Liver (tissue), 9 donors: ENCODE data around the gene TMEM178B. TPM values are rescaled to one million over a fixed set of nuclear protein-coding genes. Genes with fewer than 3 reads are reported as not detected.

Source experiments
- DNase-seq: peaks from one replicate; pipeline ENCODE4 v3.0.0-alpha.2; 2017; ENCODE audit warnings: low spot score
- H3K27ac ChIP-seq, 2 donors: one replicate each; pipeline ENCODE4 v1.7.0; 2013; ENCODE audit warnings: inconsistent platforms in 2 of 2, low read length in 2 of 2, control low read depth in 1 of 2, low read depth in 1 of 2, mild to moderate bottlenecking in 1 of 2
- H3K27me3 ChIP-seq, 4 donors: one replicate each; pipeline versions ENCODE4 v1.6.1 to v1.7.0; 2013; ENCODE audit warnings: low read length in 3 of 4, inconsistent platforms in 1 of 4, mild to moderate bottlenecking in 1 of 4, moderate library complexity in 1 of 4; ENCODE audit not compliant: control insufficient read depth in 4 of 4, insufficient read depth in 4 of 4
- H3K36me3 ChIP-seq, 4 donors: one replicate each; pipeline versions ENCODE4 v1.6.1 to v1.7.0; 2013; ENCODE audit warnings: low read length in 3 of 4, mild to moderate bottlenecking in 3 of 4, low read depth in 1 of 4, moderate library complexity in 1 of 4; ENCODE audit not compliant: control insufficient read depth in 4 of 4, insufficient read depth in 3 of 4
- H3K4me1 ChIP-seq, 4 donors: one replicate each; pipeline versions ENCODE4 v1.6.1 to v1.7.0; 2013; ENCODE audit warnings: low read length in 3 of 4, mild to moderate bottlenecking in 3 of 4, moderate library complexity in 1 of 4; ENCODE audit not compliant: control insufficient read depth in 4 of 4, insufficient read depth in 4 of 4
- H3K4me3 ChIP-seq, 3 donors: one replicate each; pipeline versions ENCODE4 v1.6.1 to v1.7.0; 2013; ENCODE audit warnings: low read length in 3 of 3, control low read depth in 1 of 3, low read depth in 1 of 3, mild to moderate bottlenecking in 1 of 3
- H3K9ac ChIP-seq, 2 donors: one replicate each; pipeline ENCODE4 v1.7.0; 2013; ENCODE audit warnings: low read length in 2 of 2, mild to moderate bottlenecking in 2 of 2, moderate library complexity in 2 of 2, control low read depth in 1 of 2, low read depth in 1 of 2
- H3K9me3 ChIP-seq, 4 donors: one replicate each; pipeline versions ENCODE4 v1.6.1 to v1.7.0; 2013; ENCODE audit warnings: low read length in 3 of 4; ENCODE audit not compliant: control insufficient read depth in 4 of 4
- ATF3 ChIP-seq: IDR thresholded peaks from 2 replicates; pipeline ENCODE4 v1.6.1; 2016; ENCODE audit warnings: antibody characterized with exemption
- CTCF ChIP-seq: fragments of 150-350 bp; IDR thresholded peaks from 2 replicates; pipeline ENCODE4 v1.5.1; 2017; ENCODE audit warnings: improper control_type of control experiment, low read depth, low read length; ENCODE audit not compliant: missing input control
- FOXA1 ChIP-seq: IDR thresholded peaks from 2 replicates; pipeline ENCODE4 v1.6.1; 2016; ENCODE audit warnings: antibody characterized with exemption
- FOXA2 ChIP-seq: IDR thresholded peaks from 2 replicates; pipeline ENCODE4 v1.6.1; 2016; ENCODE audit warnings: antibody characterized with exemption
- GABPA ChIP-seq, 2 donors: IDR thresholded peaks in 1 of 2; conservative IDR thresholded peaks in 1 of 2; 2 replicates each; pipeline ENCODE4 v1.6.1; 2016; ENCODE audit warnings: antibody characterized with exemption in 2 of 2, mild to moderate bottlenecking in 1 of 2, moderate library complexity in 1 of 2
- HNF4A ChIP-seq, 2 donors: conservative IDR thresholded peaks; 2 replicates each; pipeline ENCODE4 v1.6.1; 2016; ENCODE audit warnings: antibody characterized with exemption in 2 of 2, mild to moderate bottlenecking in 2 of 2
- HNF4G ChIP-seq: IDR thresholded peaks from 2 replicates; pipeline ENCODE4 v1.6.1; 2016; ENCODE audit warnings: antibody characterized with exemption
- JUND ChIP-seq, 2 donors: IDR thresholded peaks; 2 replicates each; pipeline ENCODE4 v1.6.1; 2016; ENCODE audit warnings: antibody characterized with exemption in 2 of 2
- NR2F2 ChIP-seq: IDR thresholded peaks from 2 replicates; pipeline ENCODE4 v1.6.1; 2016; ENCODE audit warnings: antibody characterized with exemption
- RAD21 ChIP-seq, 2 donors: IDR thresholded peaks; 2 replicates each; pipeline ENCODE4 v1.6.1; 2016; ENCODE audit warnings: antibody characterized with exemption in 2 of 2, mild to moderate bottlenecking in 2 of 2
- RXRA ChIP-seq, 2 donors: IDR thresholded peaks; 2 replicates each; pipeline ENCODE4 v1.6.1; 2017 to 2018; ENCODE audit warnings: antibody characterized with exemption in 2 of 2, mild to moderate bottlenecking in 1 of 2
- SP1 ChIP-seq: IDR thresholded peaks from 2 replicates; pipeline ENCODE4 v1.6.1; 2018; ENCODE audit warnings: antibody characterized with exemption, mild to moderate bottlenecking
- TAF1 ChIP-seq: conservative IDR thresholded peaks from 2 replicates; pipeline ENCODE4 v1.6.1; 2016; ENCODE audit warnings: antibody characterized with exemption, mild to moderate bottlenecking
- YY1 ChIP-seq: IDR thresholded peaks from 2 replicates; pipeline ENCODE4 v1.6.1; 2016; ENCODE audit warnings: antibody characterized with exemption, mild to moderate bottlenecking
- WGBS: extraction: QIAGEN DNeasy Blood & Tissue Kit; methylation state at CpG from one replicate; pipeline ENCODE4 v1.1.7; 2013; 5-methylcytosine and 5-hydroxymethylcytosine counted together
- polyA plus RNA-seq, 2 donors: library from polyadenylated mRNA; stranded (reverse) in 1 of 2; unstranded in 1 of 2; fragments of 200-250 nt in 1 of 2; fragments of >200 nt in 1 of 2; fragmentation: Nextera tagmentation in 1 of 2; extraction: Ambion mirVana in 1 of 2; gene quantifications; one replicate each; pipeline versions ENCODE4 v1.2.1 to v1.2.3, GENCODE V29; 2013 to 2015
- total RNA-seq, 2 donors: library from RNA; depleted of rRNA; stranded (reverse); fragments of >200 nt; gene quantifications; one replicate each; pipeline ENCODE4 v1.2.3, GENCODE V29; 2014
- TF ChIP-seq, protein P1 (sequence below): IDR thresholded peaks from 2 replicates; pipeline ENCODE4 v1.6.1; 2016; ENCODE audit warnings: antibody characterized with exemption
- TF ChIP-seq, protein P2 (sequence below): IDR thresholded peaks from 2 replicates; pipeline ENCODE4 v1.6.1; 2016; ENCODE audit warnings: antibody characterized with exemption, mild to moderate bottlenecking
- TF ChIP-seq, protein P3 (sequence below): IDR thresholded peaks from 2 replicates; pipeline ENCODE4 v1.6.1; 2016; ENCODE audit warnings: antibody characterized with exemption
- donor health status: healthy.
- donor health status: healthy.
- donor health status: healthy.
- donor health status: healthy.
- donor health status: healthy.

Gene TMEM178B
- total and polyA plus RNA-seq, 4 donors: under 0.01 to 0.02 (median under 0.01) TPM; not detected in 1

DNA sequence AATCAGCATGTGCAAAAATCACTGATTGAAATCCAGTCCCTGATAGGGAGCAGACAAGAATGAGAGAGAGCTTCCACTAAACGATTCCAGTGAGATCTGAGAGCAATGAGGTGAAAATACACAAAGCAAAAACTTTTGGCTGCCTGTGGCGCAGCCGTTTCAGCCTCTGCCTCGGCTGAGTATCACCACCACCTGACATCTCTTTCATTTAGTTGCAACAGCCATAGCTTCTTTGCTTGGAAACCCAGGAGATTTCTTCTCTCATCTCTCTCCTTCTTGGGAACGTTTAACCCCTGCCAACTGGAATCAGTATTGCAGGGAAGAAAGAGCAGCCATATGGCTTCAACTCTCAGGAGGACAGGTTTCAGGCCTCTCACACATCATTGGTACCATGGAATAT, 240.0 kb downstream of the TMEM178B start (continued):
- TF ChIP-seq, protein P1, sequence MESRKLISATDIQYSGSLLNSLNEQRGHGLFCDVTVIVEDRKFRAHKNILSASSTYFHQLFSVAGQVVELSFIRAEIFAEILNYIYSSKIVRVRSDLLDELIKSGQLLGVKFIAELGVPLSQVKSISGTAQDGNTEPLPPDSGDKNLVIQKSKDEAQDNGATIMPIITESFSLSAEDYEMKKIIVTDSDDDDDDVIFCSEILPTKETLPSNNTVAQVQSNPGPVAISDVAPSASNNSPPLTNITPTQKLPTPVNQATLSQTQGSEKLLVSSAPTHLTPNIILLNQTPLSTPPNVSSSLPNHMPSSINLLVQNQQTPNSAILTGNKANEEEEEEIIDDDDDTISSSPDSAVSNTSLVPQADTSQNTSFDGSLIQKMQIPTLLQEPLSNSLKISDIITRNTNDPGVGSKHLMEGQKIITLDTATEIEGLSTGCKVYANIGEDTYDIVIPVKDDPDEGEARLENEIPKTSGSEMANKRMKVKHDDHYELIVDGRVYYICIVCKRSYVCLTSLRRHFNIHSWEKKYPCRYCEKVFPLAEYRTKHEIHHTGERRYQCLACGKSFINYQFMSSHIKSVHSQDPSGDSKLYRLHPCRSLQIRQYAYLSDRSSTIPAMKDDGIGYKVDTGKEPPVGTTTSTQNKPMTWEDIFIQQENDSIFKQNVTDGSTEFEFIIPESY: no peak

DNA sequence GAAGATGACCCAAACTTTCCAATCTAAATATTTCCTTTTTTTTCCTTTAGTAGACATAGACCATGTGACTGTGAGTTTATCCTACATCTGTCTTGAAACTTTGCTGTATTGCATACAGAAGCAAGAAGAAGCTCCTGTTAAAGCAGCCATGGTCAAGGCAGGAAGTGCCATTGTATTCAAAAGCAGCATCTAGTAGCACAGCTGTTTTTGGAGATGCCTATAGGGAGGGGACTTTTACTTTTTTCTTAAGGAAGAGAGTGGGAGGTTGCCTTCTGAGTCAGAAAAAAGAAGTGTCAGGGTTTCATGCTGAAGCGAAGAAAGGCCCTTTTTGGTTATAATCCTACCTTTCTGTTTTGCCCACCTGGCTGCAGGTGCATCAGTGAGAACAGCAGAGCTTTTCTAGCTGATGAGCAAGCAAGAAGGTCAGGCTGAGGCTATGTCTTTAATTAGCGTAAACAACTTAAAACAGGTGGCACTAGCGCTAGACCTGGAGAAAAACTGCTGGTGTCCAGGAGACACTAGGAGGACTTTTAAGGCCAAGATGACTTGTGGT, 243.2 kb downstream of the TMEM178B start:
- no peak for DNase-seq
- Histone ChIP-seq H3K27ac (no peak overlapping the region), H3K4me3 (no peak overlapping the region), H3K9me3 (no peaks in the 10 kb centered on the region), H3K9ac (no peak overlapping the region), H3K27me3 (no peaks in the 10 kb centered on the region), H3K36me3 (no peaks in the 10 kb centered on the region), H3K4me1 (no peaks in the 10 kb centered on the region)
- 93% methylated on average over 3 of the region's 3 CpGs for WGBS
- no peak for TF ChIP-seq YY1
- no peak for TF ChIP-seq RAD21 (IDR thresholded peaks at IDR 0.05)
- TF ChIP-seq, protein P2, sequence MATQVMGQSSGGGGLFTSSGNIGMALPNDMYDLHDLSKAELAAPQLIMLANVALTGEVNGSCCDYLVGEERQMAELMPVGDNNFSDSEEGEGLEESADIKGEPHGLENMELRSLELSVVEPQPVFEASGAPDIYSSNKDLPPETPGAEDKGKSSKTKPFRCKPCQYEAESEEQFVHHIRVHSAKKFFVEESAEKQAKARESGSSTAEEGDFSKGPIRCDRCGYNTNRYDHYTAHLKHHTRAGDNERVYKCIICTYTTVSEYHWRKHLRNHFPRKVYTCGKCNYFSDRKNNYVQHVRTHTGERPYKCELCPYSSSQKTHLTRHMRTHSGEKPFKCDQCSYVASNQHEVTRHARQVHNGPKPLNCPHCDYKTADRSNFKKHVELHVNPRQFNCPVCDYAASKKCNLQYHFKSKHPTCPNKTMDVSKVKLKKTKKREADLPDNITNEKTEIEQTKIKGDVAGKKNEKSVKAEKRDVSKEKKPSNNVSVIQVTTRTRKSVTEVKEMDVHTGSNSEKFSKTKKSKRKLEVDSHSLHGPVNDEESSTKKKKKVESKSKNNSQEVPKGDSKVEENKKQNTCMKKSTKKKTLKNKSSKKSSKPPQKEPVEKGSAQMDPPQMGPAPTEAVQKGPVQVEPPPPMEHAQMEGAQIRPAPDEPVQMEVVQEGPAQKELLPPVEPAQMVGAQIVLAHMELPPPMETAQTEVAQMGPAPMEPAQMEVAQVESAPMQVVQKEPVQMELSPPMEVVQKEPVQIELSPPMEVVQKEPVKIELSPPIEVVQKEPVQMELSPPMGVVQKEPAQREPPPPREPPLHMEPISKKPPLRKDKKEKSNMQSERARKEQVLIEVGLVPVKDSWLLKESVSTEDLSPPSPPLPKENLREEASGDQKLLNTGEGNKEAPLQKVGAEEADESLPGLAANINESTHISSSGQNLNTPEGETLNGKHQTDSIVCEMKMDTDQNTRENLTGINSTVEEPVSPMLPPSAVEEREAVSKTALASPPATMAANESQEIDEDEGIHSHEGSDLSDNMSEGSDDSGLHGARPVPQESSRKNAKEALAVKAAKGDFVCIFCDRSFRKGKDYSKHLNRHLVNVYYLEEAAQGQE: no peak
- no peak for TF ChIP-seq FOXA2
- TF ChIP-seq RXRA (IDR thresholded peaks at IDR 0.05): no peak
- TF ChIP-seq, protein P3, sequence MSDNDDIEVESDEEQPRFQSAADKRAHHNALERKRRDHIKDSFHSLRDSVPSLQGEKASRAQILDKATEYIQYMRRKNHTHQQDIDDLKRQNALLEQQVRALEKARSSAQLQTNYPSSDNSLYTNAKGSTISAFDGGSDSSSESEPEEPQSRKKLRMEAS: no peak
- TF ChIP-seq JUND (IDR thresholded peaks at IDR 0.05): no peak
- TF ChIP-seq FOXA1: no peak
- TF ChIP-seq HNF4A (conservative IDR thresholded peaks at IDR 0.05): no peak
- TF ChIP-seq HNF4G: no peak
- TF ChIP-seq, protein P1: no peak
- no peak for TF ChIP-seq ATF3
- no peak for TF ChIP-seq SP1
- TF ChIP-seq TAF1: no peak
- no peak for TF ChIP-seq CTCF
- TF ChIP-seq NR2F2: no peak
- no peak for TF ChIP-seq GABPA (IDR thresholded peaks at IDR 0.05 in 1 of 2, conservative IDR thresholded peaks at IDR 0.05 in 1 of 2)
